ENCODE data around the gene DDAH1.

The DDAH1 gene

GRCh38 chr1:85311818-85312217 is 153.1 kb downstream of the DDAH1 start:
- no peaks in the 10 kb centered on the region for H3K27me3 ChIP-seq (ENCODE audit: control insufficient read depth, insufficient read depth, low read length)
- no peak overlapping the region for H3K4me3 ChIP-seq (ENCODE audit: low read length)
- no peak overlapping the region for H3K27ac ChIP-seq (ENCODE audit: low read depth, low read length)

GRCh38 chr1:85308833-85309350 is 156.1 kb downstream of the DDAH1 start:
- H3K9ac ChIP-seq (ENCODE audit: low read length), result no peak overlapping the region
- H3K27ac ChIP-seq (ENCODE audit: low read depth, low read length), result no peak overlapping the region
- no peaks in the 10 kb centered on the region for H3K36me3 ChIP-seq (ENCODE audit: control insufficient read depth, insufficient read depth, low read length)
- H3K27me3 ChIP-seq (ENCODE audit: control insufficient read depth, insufficient read depth, low read length), result no peaks in the 10 kb centered on the region
- H3K4me1 ChIP-seq (ENCODE audit: control insufficient read depth, insufficient read depth, low read length), result peaks cover 2% of the 10 kb centered on the region
- H3K4me3 ChIP-seq (ENCODE audit: low read length), result no peak overlapping the region

More at GRCh38 chr1:85311818-85312217, 153.1 kb downstream of the DDAH1 start:
- Histone ChIP-seq H3K36me3 (ENCODE audit: control insufficient read depth, insufficient read depth, low read length) (no peaks in the 10 kb centered on the region), H3K4me1 (ENCODE audit: control insufficient read depth, insufficient read depth, low read length) (peaks cover 2% of the 10 kb centered on the region), H3K9ac (ENCODE audit: low read length) (no peak overlapping the region)

- Histone ChIP-seq H3K27me3 (ENCODE audit: control insufficient read depth, insufficient read depth, low read length) (no peaks in the 10 kb centered on the region), H3K27ac (ENCODE audit: low read depth, low read length) (no peak overlapping the region), H3K36me3 (ENCODE audit: control insufficient read depth, insufficient read depth, low read length) (no peaks in the 10 kb centered on the region), H3K4me3 (ENCODE audit: low read length) (no peak overlapping the region), H3K9ac (ENCODE audit: low read length) (no peak overlapping the region), H3K4me1 (ENCODE audit: control insufficient read depth, insufficient read depth, low read length) (peaks cover 2% of the 10 kb centered on the region)
Observed at GRCh38 chr1:85307987-85308832, 156.7 kb downstream of the DDAH1 start.

- H3K9ac ChIP-seq (ENCODE audit: low read length), result no peak overlapping the region
- H3K36me3 ChIP-seq (ENCODE audit: control insufficient read depth, insufficient read depth, low read length), result no peaks in the 10 kb centered on the region
- H3K27ac ChIP-seq (ENCODE audit: low read depth, low read length), result no peak overlapping the region
- peaks cover 2% of the 10 kb centered on the region for H3K4me1 ChIP-seq (ENCODE audit: control insufficient read depth, insufficient read depth, low read length)
- H3K27me3 ChIP-seq (ENCODE audit: control insufficient read depth, insufficient read depth, low read length), result no peaks in the 10 kb centered on the region
- no peak overlapping the region for H3K4me3 ChIP-seq (ENCODE audit: low read length)
Observed at GRCh38 chr1:85306236-85306635, 158.7 kb downstream of the DDAH1 start.

- no peak overlapping the region for H3K9ac ChIP-seq (ENCODE audit: low read length)
- H3K27me3 ChIP-seq (ENCODE audit: control insufficient read depth, insufficient read depth, low read length), result no peaks in the 10 kb centered on the region
- no peak overlapping the region for H3K4me3 ChIP-seq (ENCODE audit: low read length)
- H3K36me3 ChIP-seq (ENCODE audit: control insufficient read depth, insufficient read depth, low read length), result no peaks in the 10 kb centered on the region
- peaks cover 2% of the 10 kb centered on the region for H3K4me1 ChIP-seq (ENCODE audit: control insufficient read depth, insufficient read depth, low read length)
- H3K27ac ChIP-seq (ENCODE audit: low read depth, low read length), result no peak overlapping the region
Observed at GRCh38 chr1:85303440-85304162, 161.4 kb downstream of the DDAH1 start.

GRCh38 chr1:85300140-85300539 is 164.8 kb downstream of the DDAH1 start:
- H3K9ac ChIP-seq (ENCODE audit: low read length), result no peak overlapping the region
- no peaks in the 10 kb centered on the region for H3K27me3 ChIP-seq (ENCODE audit: control insufficient read depth, insufficient read depth, low read length)
- peaks cover 10% of the 10 kb centered on the region for H3K4me1 ChIP-seq (ENCODE audit: control insufficient read depth, insufficient read depth, low read length)
- H3K27ac ChIP-seq (ENCODE audit: low read depth, low read length), result no peak overlapping the region
- no peaks in the 10 kb centered on the region for H3K36me3 ChIP-seq (ENCODE audit: control insufficient read depth, insufficient read depth, low read length)
- no peak overlapping the region for H3K4me3 ChIP-seq (ENCODE audit: low read length)

- Histone ChIP-seq H3K4me3 (ENCODE audit: low read length) (peak overlapping the region; percentile 30), H3K9ac (ENCODE audit: low read length) (no peak overlapping the region), H3K27ac (ENCODE audit: low read depth, low read length) (peak overlapping the region; percentile 70), H3K27me3 (ENCODE audit: control insufficient read depth, insufficient read depth, low read length) (no peaks in the 10 kb centered on the region), H3K36me3 (ENCODE audit: control insufficient read depth, insufficient read depth, low read length) (no peaks in the 10 kb centered on the region), H3K4me1 (ENCODE audit: control insufficient read depth, insufficient read depth, low read length) (peaks cover 10% of the 10 kb centered on the region)
Observed at GRCh38 chr1:85297855-85298629, 166.9 kb downstream of the DDAH1 start.

GRCh38 chr1:85297538-85297854 is 167.5 kb downstream of the DDAH1 start:
- Histone ChIP-seq H3K9ac (ENCODE audit: low read length) (no peak overlapping the region), H3K36me3 (ENCODE audit: control insufficient read depth, insufficient read depth, low read length) (no peaks in the 10 kb centered on the region), H3K4me1 (ENCODE audit: control insufficient read depth, insufficient read depth, low read length) (peaks cover 10% of the 10 kb centered on the region), H3K27me3 (ENCODE audit: control insufficient read depth, insufficient read depth, low read length) (no peaks in the 10 kb centered on the region), H3K27ac (ENCODE audit: low read depth, low read length) (peak overlapping the region; percentile 70), H3K4me3 (ENCODE audit: low read length) (no peak overlapping the region)

- Histone ChIP-seq H3K27me3 (ENCODE audit: control insufficient read depth, insufficient read depth, low read length) (no peaks in the 10 kb centered on the region), H3K4me1 (ENCODE audit: control insufficient read depth, insufficient read depth, low read length) (peaks cover 10% of the 10 kb centered on the region), H3K4me3 (ENCODE audit: low read length) (no peak overlapping the region), H3K36me3 (ENCODE audit: control insufficient read depth, insufficient read depth, low read length) (no peaks in the 10 kb centered on the region), H3K9ac (ENCODE audit: low read length) (no peak overlapping the region), H3K27ac (ENCODE audit: low read depth, low read length) (no peak overlapping the region)
Observed at GRCh38 chr1:85296980-85297379, 168.0 kb downstream of the DDAH1 start.

- H3K4me3 ChIP-seq (ENCODE audit: low read length), result no peak overlapping the region
- no peaks in the 10 kb centered on the region for H3K27me3 ChIP-seq (ENCODE audit: control insufficient read depth, insufficient read depth, low read length)
- no peaks in the 10 kb centered on the region for H3K36me3 ChIP-seq (ENCODE audit: control insufficient read depth, insufficient read depth, low read length)
- peaks cover 10% of the 10 kb centered on the region for H3K4me1 ChIP-seq (ENCODE audit: control insufficient read depth, insufficient read depth, low read length)
- no peak overlapping the region for H3K9ac ChIP-seq (ENCODE audit: low read length)
- H3K27ac ChIP-seq (ENCODE audit: low read depth, low read length), result no peak overlapping the region
Observed at GRCh38 chr1:85295654-85296053, 169.3 kb downstream of the DDAH1 start.

GRCh38 chr1:85295006-85295431 is 169.9 kb downstream of the DDAH1 start:
- H3K4me1 ChIP-seq (ENCODE audit: control insufficient read depth, insufficient read depth, low read length), result peaks cover 10% of the 10 kb centered on the region
- no peaks in the 10 kb centered on the region for H3K36me3 ChIP-seq (ENCODE audit: control insufficient read depth, insufficient read depth, low read length)
- H3K4me3 ChIP-seq (ENCODE audit: low read length), result no peak overlapping the region
- no peak overlapping the region for H3K27ac ChIP-seq (ENCODE audit: low read depth, low read length)
- H3K27me3 ChIP-seq (ENCODE audit: control insufficient read depth, insufficient read depth, low read length), result no peaks in the 10 kb centered on the region
- no peak overlapping the region for H3K9ac ChIP-seq (ENCODE audit: low read length)

GRCh38 chr1:85290826-85291225 is 174.1 kb downstream of the DDAH1 start:
- no peaks in the 10 kb centered on the region for H3K36me3 ChIP-seq (ENCODE audit: control insufficient read depth, insufficient read depth, low read length)
- no peaks in the 10 kb centered on the region for H3K27me3 ChIP-seq (ENCODE audit: control insufficient read depth, insufficient read depth, low read length)
- H3K9ac ChIP-seq (ENCODE audit: low read length), result no peak overlapping the region
- no peak overlapping the region for H3K27ac ChIP-seq (ENCODE audit: low read depth, low read length)
- no peaks in the 10 kb centered on the region for H3K4me1 ChIP-seq (ENCODE audit: control insufficient read depth, insufficient read depth, low read length)
- no peak overlapping the region for H3K4me3 ChIP-seq (ENCODE audit: low read length)

All from rectal smooth muscle tissue (tissue), 1 donor.